ENCODE measurements around the gene PDE4B. TPM values are rescaled to one million over a fixed set of nuclear protein-coding genes. Genes with fewer than 3 reads are reported as not detected.
"Not testable (repeated sequence)": the region's sequence is repeated elsewhere in the genome, so short reads cannot be mapped to it uniquely, and the experiment has no call there.

The PDE4B gene
- polyA plus RNA-seq, 1 experiment, result 20.6 TPM

- TF ChIP-seq CTCF (IDR thresholded peaks at IDR 0.05; ENCODE audit: insufficient read depth, low read depth, low read length), result no peak
- ChIA-PET POLR2A (no interaction called here), CTCF (interaction anchor here (0.6 to 0.9 kb wide), 2 partner anchors 9 to 14 kb away, joined by 3 read pairs; no protein-coding TSS in a partner anchor)
- no peaks in the 10 kb centered on the region; the same call in 1 of the 2 replicates for H3K27me3 ChIP-seq (ENCODE audit: control insufficient read depth, insufficient read depth, low read length)
- no peak for DNase-seq (ENCODE audit: low read depth)
- no peak overlapping the region for H3K4me3 ChIP-seq (ENCODE audit: low read depth, low read length)
- no peaks in the 10 kb centered on the region for H3K36me3 ChIP-seq (ENCODE audit: control insufficient read depth, insufficient read depth, low read length)
Observed at GRCh38 chr1:66085600-66085999, 292.9 kb downstream of the PDE4B start.

DNA sequence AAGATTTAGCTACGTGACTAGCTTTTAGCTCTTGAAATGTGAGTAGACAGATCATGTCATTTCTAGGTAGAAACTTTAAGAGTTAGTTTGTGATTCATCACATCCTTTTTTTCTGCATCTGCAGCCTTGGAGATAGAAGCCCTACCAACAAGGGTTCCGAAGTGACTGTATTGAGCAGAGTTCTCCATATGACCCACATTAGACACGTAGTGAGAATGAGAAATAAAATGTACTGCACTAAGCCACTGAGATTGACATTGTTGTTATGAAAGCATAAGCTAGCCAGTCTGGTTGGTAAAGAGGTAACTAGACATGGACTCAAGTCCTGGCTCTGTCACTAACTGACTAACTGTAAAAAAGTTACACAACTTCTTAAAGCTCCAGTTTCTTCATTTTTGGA lies 296.1 kb downstream of the PDE4B start:
- TF ChIP-seq CTCF (IDR thresholded peaks at IDR 0.05; ENCODE audit: insufficient read depth, low read depth, low read length), result no peak
- no peaks in the 10 kb centered on the region for H3K27me3 ChIP-seq (ENCODE audit: control insufficient read depth, insufficient read depth, low read length)
- H3K36me3 ChIP-seq (ENCODE audit: control insufficient read depth, insufficient read depth, low read length), result no peaks in the 10 kb centered on the region
- ChIA-PET POLR2A (no interaction called here), CTCF (no interaction called here)
- no peak for DNase-seq (ENCODE audit: low read depth)
- no peak overlapping the region for H3K4me3 ChIP-seq (ENCODE audit: low read depth, low read length)

DNA sequence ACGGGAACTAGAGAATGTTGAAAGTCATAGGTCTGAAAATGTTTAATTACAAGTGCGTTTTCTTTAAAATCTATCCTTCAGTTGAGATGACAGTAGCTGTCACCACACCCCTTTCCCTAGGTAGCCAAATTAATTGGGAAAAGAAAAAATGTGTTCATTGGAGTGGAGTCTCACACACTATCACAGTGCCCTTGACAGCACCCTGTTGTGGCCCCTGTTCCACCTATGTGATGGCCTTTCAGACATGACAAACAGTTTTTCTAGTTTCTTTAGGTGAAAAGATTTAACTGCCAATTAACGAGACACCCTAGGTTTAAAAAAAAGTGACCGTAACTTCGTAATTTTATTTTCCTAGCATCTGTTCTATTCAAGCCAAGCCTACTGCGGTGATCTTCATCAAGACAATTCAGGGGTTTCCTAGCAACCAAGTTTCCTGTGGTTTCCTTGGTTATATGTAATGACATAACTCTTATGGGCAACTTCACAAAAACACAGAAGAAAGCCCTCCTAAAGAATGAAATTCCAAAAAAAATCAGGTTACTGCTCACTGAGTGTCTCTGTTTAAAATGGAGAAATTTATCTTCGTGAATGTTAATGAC lies 298.3 kb downstream of the PDE4B start:
- ChIA-PET CTCF (no interaction called here), POLR2A (no interaction called here)
- no peak for TF ChIP-seq CTCF (IDR thresholded peaks at IDR 0.05; ENCODE audit: insufficient read depth, low read depth, low read length)
- no peak for DNase-seq (ENCODE audit: low read depth)
- Histone ChIP-seq H3K4me3 (ENCODE audit: low read depth, low read length) (no peak overlapping the region), H3K27me3 (ENCODE audit: control insufficient read depth, insufficient read depth, low read length) (no peaks in the 10 kb centered on the region), H3K36me3 (ENCODE audit: control insufficient read depth, insufficient read depth, low read length) (no peaks in the 10 kb centered on the region)

DNA sequence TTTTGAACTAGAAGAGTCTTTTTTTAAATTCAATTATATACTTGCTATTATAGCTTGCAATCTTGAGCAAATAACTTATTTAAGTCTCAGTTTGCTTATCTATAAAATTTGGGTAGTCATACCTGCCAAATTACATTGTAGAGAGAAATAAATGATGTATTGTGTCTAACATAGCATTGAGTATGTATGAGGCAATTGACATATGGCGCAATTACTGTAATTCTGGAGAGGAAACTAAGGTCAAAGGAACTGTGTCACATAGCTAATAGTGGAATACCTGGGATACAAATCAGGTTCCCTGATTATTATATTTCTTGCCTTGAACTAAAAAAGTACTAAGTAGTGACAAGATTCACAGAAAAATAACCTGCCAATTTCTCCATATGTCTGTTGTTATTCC lies 302.5 kb downstream of the PDE4B start:
- TF ChIP-seq CTCF (IDR thresholded peaks at IDR 0.05; ENCODE audit: insufficient read depth, low read depth, low read length), result no peak
- Histone ChIP-seq H3K36me3 (ENCODE audit: control insufficient read depth, insufficient read depth, low read length) (no peaks in the 10 kb centered on the region), H3K4me3 (ENCODE audit: low read depth, low read length) (no peak overlapping the region), H3K27me3 (ENCODE audit: control insufficient read depth, insufficient read depth, low read length) (no peaks in the 10 kb centered on the region)
- no peak for DNase-seq (ENCODE audit: low read depth)
- POLR2A ChIA-PET, result no interaction called here
- CTCF ChIA-PET, result interaction anchor here (1.0 kb wide), 1 partner anchor 9 kb away, joined by 3 read pairs; no protein-coding TSS in a partner anchor

DNA sequence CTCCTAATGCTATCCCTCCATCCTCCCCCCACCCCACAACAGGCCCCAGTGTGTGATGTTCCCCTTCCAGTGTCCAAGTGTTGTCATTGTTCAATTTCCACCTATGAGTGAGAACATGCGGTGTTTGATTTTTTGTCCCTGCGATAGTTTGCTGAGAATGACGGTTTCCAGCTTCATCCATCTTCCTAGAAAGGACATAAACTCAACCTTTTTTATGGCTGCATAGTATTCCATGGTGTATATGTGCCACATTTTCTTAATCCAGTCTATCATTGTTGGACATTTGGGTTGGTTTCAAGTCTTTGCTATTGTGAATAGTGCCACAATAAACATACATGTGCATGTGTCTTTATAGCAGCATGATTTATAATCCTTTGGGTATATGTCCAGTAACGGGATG lies 308.3 kb downstream of the PDE4B start:
- H3K27me3 ChIP-seq (ENCODE audit: control insufficient read depth, insufficient read depth, low read length); DNase-seq (ENCODE audit: low read depth); H3K4me3 ChIP-seq (ENCODE audit: low read depth, low read length); POLR2A ChIA-PET; CTCF ChIA-PET; H3K36me3 ChIP-seq (ENCODE audit: control insufficient read depth, insufficient read depth, low read length): not testable (repeated sequence)

DNA sequence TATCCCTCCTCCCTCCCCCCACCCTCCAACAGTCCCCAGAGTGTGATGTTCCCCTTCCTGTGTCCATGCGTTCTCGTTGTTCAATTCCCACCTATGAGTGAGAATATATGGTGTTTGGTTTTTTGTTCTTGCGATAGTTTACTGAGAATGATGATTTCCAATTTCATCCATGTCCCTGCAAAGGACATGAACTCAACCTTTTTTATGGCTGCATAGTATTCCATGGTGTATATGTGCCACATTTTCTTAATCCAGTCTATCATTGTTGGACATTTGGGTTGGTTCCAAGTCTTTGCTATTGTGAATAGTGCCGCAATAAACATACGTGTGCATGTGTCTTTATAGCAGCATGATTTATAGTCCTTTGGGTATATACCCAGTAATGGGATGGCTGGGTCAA lies 311.4 kb downstream of the PDE4B start:
- DNase-seq (ENCODE audit: low read depth); H3K4me3 ChIP-seq (ENCODE audit: low read depth, low read length); H3K36me3 ChIP-seq (ENCODE audit: control insufficient read depth, insufficient read depth, low read length); POLR2A ChIA-PET; CTCF ChIA-PET; H3K27me3 ChIP-seq (ENCODE audit: control insufficient read depth, insufficient read depth, low read length): not testable (repeated sequence)
